ENCODE data around the gene FANCI.

FANCI gene

DNA sequence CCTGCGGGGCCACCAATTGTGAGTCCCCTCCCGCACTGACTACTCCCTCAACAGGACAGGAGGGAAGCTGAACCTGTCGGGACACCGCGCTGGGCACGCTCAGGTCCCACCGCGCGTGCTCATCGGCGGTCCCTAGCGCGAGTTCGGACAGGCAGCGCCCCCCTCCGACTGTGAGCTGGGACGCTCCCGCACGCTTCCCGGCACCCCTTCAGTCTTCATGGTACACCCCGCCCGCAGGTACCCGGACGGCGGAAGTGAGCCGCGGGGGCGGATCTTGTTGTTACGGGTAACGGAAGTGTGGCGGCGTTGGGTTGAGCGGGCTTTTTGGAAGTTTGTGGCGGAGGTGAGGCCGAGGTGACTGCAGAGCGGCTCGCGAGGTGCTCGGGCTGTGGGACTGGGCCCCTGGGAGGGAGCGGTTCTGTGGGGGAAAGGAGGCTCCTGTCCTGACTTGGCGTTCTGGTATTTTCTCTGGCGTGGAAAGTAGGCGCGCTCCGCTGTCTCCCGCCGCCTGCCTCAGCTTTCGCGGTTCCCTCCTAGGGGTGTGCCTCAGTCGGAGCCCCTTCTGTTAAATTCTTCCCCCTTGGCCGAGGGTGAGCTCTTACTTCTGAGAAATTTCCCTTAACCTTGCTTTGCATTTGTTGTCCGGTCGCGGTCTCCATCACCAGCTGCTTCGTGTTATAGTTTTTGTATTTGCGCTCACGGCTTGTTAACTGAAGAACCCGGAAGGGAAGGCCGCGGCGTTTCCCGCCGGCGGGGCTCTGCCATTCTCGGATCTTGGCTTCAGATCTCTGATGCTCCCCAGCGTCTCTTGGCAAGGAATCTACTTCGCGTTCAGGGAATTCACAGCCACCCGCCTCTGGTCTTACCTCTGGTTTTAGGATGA, at the start of gene FANCI:
TSS of gene FANCI (plus strand) at position 289 of the 883 bp plus-strand sequence. CDS start 3,669 bp downstream, outside the sequence.
- FAIRE-seq: peak; percentile 75

DNA sequence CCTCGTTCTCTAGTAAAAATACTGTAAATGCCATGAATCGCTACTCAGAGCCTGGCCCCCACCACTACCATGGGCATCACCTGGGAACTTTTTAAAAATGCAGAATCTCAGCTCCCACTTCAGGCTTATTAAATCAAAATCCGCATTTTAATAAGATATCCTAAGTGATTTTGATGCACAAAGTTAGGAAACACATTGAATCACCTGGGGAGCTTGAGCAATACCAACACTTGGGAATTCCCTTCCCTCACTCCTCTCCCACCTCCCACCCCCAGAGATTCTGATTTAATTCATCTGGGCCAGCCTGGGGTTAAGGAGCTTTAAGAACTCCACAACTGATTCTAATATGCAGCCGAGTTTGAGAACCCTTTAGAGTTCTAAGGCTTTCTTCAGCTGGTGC, 49.2 kb upstream of the FANCI start:
- FAIRE-seq: no peak

DNA sequence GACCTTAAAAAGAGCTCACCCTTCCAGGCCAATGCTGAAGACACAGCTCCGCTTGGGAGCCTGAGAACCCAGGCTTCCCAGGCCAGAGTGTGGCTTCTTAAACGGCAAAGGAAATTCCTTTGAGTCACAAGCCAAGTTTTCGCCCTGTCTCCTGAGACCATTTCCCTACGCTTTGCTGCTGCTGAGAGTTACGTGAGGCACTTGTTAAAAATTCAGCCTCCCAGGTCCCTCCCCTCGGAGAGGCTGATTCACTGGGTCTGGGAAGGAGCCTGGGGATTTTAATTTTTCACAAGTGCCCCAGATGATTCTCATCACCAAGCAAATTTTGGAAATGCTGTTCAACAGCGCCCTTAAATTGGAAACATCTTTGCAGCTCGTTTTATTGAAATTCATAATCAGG, 47.9 kb upstream of the FANCI start:
- no peak for FAIRE-seq

DNA sequence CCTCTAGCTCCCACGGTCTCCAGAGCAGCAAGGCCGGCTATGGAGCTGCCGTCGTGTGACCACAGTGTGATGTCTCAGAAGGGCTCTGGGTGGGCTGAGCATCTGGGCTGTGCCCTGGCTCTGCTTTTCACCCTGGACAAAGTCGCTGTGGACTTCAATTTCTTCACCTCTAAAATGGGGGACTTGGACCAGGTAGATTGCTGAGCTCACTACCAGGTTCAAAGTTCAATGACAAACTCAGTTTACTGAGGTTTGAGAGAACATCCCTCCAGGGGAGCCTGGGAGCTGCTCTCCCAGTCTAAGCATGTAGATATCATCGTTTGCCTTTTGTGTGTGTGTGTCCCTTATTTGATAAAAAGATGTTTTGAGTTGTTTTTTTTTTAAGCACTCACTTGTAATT, 47.5 kb upstream of the FANCI start:
- FAIRE-seq: no peak

DNA sequence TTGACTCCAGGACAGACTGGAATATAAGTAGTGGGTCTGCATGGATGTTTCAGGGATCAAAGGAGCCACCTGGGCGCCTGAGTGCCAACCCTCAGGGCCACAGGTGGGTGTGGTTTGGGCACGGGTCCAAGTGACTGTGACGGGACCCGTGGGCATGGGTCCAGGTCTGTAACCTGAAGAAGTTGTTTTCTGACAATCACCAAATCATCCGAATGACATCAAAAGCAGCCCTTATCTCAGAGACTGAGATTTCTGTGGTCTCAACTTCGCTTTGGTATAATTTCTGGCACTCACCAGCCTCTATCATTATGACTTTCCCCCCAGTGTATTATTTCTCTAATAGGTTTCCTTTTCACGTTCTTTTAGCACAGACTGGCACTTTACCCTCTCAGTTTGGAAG, 46.8 kb upstream of the FANCI start:
- FAIRE-seq: no peak

DNA sequence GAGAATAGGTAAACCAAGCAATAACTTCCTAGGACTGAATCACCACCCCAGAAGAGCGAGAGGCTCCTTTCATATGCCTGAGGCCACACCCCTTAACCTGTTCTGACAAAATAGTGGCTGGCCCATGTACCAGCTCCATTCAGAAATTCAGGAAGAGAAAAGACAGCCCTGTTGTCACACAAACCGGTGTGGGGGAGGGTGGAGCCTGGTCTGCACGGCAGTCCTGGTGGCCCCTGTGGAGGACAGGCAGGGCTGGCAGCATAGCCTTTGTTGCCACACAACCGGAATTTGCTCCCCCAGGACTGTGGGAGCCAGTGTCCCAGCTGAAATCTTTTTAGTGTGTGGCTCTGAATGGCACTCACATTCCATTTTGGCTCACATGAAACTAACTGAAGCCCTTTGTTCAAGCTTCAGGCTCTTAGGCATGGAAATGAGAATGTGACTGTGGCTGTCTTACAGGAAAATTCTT, 46.2 kb upstream of the FANCI start:
- no peak for FAIRE-seq

DNA sequence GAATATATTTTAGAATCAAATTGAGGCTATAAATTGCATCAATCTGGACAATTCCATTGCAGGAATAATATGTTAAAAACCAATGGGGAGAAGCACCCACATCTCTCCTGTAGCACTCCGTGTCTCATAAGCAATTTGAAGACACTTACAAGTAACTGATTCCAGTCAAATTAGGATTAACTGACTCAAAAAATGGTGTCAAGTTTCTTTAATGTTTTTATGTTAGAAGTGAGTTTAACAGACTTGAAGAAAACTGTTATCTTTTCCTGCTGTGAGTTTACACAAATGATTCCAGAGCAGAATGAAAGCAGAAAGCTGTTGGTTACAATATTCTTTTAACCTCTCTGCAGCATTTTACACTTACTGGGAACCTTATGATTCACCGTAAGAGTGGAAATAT, 45.6 kb upstream of the FANCI start:
- FAIRE-seq: no peak

DNA sequence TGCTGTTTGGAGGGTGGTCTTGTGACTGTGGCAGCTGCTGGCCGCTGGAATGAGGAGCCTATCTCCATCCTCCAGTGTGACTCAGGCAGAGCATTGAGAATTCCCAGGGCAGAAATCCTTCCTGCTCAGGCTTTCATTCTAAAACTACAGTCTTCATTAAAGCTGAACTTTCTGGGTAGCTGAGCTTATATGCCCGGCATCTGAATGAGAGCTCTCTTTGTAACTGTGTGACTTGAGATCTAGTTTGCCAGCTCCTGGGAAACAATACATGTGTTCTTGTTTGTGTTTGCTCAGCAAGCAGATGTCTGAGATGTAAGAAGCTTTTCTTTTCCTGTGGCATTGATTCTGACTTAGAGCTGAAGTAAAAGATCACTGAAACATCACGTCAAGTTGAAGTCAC, 44.8 kb upstream of the FANCI start:
- FAIRE-seq: no peak

DNA sequence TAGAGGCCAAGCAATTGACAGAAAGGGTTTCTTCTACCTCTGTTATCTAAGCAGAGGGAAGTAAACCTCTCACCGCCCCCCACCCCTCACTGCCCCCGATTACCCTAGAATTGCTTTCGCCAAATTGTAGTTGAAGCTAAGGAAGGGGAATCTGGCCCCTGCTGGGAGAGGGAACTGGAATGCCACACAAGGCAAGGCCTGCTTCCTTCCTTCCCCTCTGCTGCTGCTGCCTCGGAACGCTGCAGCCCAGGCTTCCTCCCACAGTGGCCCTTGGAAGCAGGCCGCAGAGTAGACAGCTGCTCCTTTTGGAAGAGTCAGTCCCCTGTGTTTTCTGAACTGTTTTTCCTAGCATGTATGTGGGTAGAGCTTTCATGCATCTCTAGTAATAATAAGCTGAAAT, 44.0 kb upstream of the FANCI start:
- FAIRE-seq: no peak

DNA sequence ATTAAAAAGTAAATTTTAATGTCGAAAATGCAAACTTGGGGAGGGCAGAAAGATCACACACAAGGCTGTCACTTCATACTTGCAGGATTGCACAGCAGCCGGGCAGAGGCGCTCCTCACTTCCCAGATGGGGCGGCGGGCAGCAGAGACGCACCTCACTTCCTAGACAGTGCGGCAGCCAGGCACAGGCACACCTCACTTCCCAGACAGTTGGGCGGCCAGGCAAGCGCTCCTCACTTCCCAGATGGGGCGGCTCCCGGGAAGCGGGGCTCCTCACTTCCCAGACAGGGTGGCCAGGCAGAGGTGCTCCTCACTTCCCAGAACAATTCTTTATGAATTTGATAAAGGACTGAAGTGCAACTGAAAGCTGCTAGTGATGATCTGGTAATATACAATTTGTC, 43.6 kb upstream of the FANCI start:
- no peak for FAIRE-seq

DNA sequence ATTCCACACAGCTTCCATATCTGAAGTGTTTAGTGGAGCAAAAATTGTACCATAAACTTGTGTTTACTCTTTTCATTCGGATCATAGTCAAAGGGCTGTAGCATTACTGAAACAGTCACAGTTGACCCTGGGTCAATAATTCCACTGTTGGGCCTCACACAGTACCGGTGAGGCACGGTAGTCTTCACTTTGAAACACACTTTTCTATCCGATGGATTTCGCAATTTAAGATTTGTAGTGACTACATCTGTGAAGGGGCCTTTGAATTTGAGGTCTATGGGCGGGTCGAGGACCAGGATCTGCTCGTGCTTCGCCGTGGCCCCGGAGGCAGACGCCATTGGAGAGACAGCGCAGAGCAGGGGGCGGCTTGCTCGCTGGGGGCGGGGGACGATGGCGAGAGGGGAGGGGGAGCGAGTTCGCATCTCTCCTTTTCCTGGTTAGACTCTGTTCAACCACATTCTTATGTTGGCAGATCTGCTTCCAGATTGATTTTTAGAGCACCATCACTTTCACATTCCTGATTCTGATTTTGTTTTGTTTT, 42.2 kb upstream of the FANCI start:
- no peak for FAIRE-seq

DNA sequence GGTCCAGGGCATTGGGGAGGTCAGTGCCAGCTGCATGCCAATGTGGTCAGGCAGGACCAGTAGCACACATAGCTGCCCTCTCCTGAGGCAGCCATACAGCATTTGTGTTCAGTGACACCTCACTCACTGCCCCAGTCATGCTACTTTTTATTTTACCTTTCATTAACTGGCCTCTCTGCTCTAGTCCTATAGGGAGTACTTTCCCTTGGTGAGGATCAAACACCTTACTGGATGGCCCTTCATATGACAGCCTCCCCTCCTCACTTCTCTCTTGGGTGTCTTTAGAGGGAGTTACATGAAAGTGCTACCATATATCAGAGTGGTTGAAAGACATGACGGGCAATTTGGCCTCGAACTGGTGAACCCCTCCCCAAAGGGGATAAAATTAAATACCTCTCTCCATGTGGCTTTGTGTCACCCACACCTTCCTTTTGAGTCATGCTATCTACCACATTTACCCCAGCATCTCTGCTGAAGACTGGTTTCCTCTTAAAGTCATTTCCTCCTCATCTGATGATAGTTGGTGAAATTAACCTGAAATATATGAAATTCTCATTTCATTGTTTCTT, 40.0 kb upstream of the FANCI start:
- no peak for FAIRE-seq

DNA sequence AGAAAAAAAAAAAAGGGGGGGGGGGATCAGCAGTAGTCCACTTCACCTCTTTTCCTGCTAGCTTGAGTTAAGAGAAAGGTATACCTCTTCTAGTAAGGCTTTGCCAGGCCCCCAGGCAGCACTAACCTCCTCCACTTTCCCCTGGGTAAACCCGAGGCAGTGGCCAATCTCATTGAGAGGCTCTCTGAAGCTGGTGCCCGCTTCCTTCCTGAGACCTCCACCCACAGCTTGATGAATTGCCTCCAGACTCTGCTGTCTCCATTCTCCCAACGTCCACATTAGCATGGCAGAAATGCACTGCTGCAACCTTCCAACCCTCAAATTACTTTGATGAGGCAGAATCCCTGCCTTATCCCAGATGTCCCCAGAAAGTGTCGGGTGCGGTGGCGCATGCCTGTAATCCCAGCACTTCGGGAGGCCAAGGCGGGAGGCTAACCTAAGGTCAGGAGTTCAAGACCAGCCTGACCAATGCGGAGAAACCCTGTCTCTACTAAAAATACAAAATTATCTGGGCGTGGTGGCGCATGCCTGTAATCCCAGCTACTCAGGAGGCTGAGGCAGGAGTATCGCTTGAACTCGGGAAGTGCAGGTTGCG, 37.7 kb upstream of the FANCI start:
- FAIRE-seq: no peak

DNA sequence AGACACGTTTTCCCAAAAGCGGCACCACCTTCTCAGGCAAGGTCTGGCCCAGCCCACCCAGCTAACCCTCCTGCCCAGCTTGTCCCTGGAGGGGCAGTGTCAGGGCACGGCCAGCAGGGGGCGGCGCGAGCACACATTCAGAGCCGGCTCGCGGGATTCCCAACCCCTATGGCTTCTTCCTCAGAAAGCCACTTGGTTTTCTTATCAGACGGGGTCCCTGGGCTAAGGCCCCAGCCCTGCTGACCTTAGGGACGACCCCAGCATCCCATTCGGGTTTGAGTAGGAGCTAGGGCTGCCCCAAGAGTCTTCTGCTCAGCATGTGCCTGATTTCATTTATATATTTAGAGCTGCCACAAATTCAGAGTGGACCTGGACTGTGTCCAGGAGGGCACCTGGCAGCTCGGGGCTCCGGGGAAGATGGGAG, 36.9 kb upstream of the FANCI start:
- no peak for FAIRE-seq

DNA sequence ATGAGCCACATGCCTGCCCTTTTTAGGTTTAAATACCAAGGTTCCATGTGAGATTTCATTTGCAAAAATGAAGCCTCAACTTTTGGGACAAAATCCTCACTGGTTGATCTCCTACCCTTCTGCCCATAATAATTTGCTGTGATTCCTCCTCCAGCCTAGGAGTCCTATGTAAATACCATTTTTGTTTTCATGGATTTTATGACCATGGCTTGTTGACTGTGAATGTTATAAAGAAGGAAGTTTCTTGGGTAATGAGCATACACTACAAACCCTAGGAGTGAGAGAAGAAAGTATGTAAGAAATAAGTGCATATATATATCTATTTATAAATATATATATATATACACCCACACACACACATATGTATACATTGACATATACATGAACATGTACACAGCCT, 35.5 kb upstream of the FANCI start:
- no peak for FAIRE-seq

DNA sequence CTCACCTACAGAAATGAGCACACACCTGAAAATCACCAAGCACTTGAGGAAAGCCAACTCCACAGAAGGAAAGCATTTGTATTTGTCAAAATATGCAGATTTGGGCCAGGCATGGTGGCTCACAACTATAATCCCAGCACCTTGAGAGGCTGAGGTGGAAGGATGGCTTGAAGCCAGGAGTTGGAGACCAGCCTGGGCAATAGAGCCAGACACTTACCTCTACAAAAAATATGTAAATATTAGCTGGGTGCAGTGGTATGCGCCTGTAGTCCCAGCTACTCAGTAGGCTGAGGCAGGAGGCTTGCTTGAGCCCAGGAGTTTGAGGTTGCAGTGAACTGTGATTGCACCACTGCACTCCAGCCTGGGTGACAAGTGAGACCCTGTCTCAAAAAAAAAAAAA, 34.7 kb upstream of the FANCI start:
- no peak for FAIRE-seq

DNA sequence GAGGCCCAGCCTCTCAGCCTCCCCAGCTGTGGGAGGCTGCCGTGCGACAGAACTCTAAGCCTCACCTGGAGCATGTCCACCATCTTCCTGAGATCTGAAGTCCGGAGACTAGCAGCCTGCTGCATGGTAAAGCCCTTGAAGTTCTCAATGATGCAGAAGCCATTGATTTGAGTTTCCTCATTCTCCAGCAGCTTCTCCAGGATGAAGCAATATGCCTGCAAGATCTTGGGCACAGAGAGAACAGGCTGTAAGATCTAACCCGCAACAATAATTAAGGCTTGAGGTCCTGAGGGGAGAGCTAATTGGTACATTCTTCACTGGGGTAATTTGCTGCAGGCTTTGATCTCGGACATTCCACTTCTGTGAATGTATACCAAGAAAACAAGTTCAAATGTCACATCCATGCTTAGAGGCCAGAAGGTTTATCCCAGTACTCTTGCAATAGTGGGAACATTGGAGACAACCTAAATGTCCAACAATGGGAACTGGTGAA, 32.1 kb upstream of the FANCI start:
- FAIRE-seq: no peak

DNA sequence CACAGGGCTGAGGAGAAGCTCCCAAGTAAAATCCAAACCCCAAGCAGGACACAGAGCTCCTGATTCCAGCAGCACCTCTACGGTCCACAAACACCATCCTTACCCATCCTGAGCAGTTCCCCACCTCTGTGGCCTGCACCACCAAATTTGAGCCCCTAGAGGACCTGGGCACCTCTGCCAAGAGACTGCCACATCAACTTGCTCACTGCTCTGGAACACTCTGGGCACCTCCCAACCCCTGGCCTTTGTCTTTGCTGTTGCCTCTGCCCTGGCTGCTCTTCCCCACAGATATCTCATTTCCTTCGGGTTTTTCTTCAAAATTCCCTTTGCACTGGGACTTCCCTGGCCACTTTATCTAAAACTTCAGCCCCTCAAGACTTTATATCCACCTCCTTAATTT, 28.2 kb upstream of the FANCI start:
- no peak for FAIRE-seq

DNA sequence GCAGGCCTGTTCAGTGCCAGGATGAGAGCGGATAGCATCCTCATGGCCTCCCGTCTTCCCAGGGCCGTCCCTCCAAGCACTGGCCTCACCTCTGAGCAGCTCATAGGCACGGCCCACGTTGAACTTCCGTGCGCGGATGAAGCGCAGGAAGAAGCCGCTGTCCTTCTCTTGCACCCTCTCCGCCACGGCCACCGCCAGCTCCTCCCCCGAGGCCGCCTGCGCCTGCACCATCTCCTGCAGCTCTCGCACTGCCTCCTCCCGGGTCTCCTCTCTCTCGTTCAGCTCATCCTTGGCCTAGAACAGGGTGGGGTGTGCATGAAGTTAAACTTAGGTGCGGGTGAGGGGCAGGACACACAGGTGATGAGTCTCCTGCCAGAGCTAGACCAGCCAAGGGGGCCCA, 26.7 kb upstream of the FANCI start:
- FAIRE-seq: no peak

DNA sequence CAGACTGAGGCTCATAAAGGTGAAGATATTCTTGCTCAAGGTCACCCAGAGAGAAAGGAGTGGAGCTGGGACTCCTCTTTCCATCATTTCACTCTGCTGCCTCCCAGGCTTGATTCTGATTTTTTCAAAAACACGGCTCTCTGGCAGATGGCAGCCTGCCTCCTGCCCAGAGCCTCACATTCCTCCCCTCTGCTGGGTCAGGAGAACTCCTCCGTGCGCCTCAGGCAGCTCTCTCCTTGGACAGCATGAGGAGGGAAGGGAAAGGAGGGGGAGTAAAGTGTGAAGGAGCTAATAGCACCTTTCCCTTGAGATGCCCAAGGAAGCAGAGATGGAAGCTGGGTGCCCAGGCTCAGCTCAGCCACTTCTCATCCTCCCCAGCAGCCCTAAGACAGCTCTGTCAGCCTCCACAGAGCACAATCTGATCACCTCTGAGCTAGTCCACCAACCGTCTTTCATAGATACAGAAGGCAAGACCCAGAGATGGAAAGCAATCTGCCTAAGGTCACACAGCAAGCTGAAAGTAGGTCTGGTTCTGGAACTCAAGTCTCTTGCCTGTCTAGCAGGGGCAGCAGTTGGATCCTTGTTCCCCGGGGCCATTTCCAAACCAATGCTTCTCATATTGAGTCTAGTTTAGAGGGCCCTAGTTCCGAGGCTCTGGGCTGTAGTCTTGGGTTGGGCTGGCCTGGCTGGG, 25.9 kb upstream of the FANCI start:
- no peak for FAIRE-seq

DNA sequence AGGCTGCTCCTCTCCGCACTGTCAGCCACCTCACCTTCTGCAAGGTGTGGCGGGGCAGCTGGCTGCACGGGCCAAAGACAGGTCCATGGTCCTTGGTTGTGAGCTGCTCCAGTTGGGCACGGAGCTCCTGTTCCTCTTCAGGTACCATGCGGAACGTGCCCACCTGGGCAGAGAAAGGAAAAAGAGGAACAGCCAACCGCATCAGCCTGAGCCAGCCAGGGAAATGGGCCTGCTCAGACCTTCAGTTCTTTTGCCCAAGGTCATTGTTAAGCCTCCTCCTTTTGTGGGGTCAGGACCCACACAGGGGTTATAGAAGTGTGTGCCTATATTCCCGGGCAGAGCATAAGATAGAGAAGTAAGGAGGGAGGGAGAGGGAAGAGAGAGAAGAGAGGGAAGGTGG, 25.2 kb upstream of the FANCI start:
- no peak for FAIRE-seq

DNA sequence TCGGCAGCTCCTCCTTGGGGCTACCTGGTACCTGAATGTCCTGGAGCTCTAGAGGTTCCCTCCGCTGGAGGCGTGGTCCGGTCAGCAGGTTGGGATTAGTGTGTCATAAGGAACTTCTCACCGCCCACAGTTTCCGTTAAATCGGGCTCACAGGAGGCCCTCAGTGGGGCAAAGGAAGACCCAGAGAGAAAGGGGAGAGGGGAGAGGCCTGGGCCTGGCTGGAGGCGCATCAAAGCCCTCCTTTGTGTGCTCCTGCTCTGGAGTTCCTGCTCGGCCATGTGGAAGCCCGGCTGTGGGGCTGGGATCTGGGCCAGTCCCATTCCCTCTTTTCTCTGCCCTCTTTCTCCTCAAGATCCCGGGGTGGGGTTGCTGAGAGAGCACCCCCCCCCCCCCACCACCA, 22.2 kb upstream of the FANCI start, which contains the start of gene RLBP1:
TSS of gene RLBP1 (minus strand) at position 37 of the 400 bp plus-strand sequence. CDS start 2,604 bp downstream, outside the sequence.
- no peak for FAIRE-seq

DNA sequence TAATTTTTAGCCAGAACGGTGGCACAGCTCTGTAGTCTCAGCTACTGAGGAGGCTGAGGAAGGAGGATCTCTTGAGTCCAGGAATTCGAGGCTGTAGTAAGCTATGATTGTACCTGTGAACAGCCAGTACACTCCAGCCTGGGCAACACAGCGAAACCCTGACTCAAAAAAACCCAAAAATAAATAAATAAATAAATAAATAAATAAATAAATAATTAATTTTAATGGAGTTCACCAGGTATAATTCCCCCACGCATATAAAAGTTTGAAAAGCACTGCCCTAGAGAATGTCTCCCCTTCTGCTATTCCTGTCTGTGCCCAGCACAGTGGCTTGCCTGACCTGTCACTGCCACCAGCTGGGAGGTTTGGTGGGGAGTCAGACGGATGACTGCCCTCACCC, 18.2 kb upstream of the FANCI start:
- no peak for FAIRE-seq

All from G401.6 (cell line).